HEK293 (cell line): ENCODE data around the gene FOXP1.

ENCODE experiments used
- ZNF274 ChIP-seq, 2 experiments: fragments of 200-500 bp in 1 of 2; fragments of 450-650 bp in 1 of 2; sonication (Bioruptor generic) in 1 of 2; formaldehyde crosslinking in 1 of 2; IDR thresholded peaks; 2 replicates each; pipeline versions ENCODE4 v1.5.1 to v1.6.1; 2014 to 2016; ENCODE audit warnings: borderline replicate concordance in 1 of 2, inconsistent platforms in 1 of 2, low read length in 1 of 2, missing biosample characterization in 1 of 2, missing genetic modification characterization in 1 of 2
- ZNF792 ChIP-seq: fragments of 450-650 bp; formaldehyde crosslinking; IDR thresholded peaks from 2 replicates; pipeline ENCODE4 v1.5.1; 2016; ENCODE audit warnings: missing biosample characterization, missing genetic modification characterization
- TF ChIP-seq, protein P1 (sequence below): fragments of 450-650 bp; formaldehyde crosslinking; IDR thresholded peaks from 2 replicates; pipeline ENCODE4 v1.5.1; 2016; ENCODE audit warnings: missing biosample characterization, missing genetic modification characterization
- TF ChIP-seq, protein P2 (sequence below): fragments of 450-650 bp; formaldehyde crosslinking; IDR thresholded peaks from 2 replicates; pipeline ENCODE4 v1.5.1; 2016; ENCODE audit warnings: missing biosample characterization, missing genetic modification characterization

DNA sequence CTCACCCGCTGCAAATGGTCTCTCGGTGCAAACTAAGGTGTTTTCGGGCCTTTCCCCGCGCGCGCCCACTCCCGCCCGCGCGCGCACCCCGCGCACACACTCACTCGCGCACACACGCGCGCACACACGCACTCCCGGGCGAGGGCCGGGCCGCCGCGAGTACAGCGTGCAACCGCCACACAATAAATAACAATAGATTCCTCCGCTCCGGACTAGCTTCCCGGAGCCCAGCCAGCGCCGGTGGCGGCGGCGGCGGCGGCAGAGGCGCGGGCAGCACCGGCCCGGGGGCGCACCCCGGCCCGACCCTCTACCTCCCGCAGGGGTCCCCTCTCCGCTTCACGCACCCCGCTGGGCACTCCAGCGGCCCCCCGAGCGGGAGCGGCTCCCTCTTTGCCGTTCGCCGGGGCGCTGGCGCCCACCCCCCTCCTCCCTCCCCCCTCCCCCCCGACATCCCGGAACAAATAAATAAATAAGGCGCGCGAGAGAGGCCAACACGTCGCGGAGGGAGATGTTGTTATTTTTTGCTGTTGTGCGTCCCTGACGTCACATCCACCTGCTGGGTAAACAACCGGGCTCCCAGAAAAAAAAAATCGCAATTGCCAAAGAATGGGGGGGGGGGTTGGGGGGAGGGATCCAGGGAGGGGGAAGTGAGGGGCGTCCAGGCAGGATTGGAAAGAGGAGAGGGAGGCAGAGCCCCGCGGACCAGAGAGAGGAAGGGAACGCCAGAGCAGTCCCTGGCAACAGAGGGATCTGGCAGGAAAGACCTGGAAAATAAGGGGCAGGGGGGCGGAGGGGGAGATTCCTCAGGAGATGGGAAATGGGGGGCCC, at the start of gene FOXP1:
- TF ChIP-seq ZNF274 (IDR thresholded peaks at IDR 0.05; ENCODE audit: low read length) (no peak), ZNF274 (tag by site-specific recombination; IDR thresholded peaks at IDR 0.05; ENCODE audit: borderline replicate concordance) (no peak), ZNF792 (tag by site-specific recombination) (no peak)
- TF ChIP-seq, protein P1, sequence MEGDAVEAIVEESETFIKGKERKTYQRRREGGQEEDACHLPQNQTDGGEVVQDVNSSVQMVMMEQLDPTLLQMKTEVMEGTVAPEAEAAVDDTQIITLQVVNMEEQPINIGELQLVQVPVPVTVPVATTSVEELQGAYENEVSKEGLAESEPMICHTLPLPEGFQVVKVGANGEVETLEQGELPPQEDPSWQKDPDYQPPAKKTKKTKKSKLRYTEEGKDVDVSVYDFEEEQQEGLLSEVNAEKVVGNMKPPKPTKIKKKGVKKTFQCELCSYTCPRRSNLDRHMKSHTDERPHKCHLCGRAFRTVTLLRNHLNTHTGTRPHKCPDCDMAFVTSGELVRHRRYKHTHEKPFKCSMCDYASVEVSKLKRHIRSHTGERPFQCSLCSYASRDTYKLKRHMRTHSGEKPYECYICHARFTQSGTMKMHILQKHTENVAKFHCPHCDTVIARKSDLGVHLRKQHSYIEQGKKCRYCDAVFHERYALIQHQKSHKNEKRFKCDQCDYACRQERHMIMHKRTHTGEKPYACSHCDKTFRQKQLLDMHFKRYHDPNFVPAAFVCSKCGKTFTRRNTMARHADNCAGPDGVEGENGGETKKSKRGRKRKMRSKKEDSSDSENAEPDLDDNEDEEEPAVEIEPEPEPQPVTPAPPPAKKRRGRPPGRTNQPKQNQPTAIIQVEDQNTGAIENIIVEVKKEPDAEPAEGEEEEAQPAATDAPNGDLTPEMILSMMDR (tag by site-specific recombination): no peak
- TF ChIP-seq, protein P2, sequence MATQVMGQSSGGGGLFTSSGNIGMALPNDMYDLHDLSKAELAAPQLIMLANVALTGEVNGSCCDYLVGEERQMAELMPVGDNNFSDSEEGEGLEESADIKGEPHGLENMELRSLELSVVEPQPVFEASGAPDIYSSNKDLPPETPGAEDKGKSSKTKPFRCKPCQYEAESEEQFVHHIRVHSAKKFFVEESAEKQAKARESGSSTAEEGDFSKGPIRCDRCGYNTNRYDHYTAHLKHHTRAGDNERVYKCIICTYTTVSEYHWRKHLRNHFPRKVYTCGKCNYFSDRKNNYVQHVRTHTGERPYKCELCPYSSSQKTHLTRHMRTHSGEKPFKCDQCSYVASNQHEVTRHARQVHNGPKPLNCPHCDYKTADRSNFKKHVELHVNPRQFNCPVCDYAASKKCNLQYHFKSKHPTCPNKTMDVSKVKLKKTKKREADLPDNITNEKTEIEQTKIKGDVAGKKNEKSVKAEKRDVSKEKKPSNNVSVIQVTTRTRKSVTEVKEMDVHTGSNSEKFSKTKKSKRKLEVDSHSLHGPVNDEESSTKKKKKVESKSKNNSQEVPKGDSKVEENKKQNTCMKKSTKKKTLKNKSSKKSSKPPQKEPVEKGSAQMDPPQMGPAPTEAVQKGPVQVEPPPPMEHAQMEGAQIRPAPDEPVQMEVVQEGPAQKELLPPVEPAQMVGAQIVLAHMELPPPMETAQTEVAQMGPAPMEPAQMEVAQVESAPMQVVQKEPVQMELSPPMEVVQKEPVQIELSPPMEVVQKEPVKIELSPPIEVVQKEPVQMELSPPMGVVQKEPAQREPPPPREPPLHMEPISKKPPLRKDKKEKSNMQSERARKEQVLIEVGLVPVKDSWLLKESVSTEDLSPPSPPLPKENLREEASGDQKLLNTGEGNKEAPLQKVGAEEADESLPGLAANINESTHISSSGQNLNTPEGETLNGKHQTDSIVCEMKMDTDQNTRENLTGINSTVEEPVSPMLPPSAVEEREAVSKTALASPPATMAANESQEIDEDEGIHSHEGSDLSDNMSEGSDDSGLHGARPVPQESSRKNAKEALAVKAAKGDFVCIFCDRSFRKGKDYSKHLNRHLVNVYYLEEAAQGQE (tag by site-specific recombination): no peak
